ENCODE data around the gene PANK4. TPM values are rescaled to one million over a fixed set of nuclear protein-coding genes. Genes with fewer than 3 reads are reported as not detected.

PANK4 gene
- polyA plus RNA-seq, 1 experiment = 10.9 TPM

GRCh38 chr1:2479618-2480017 is 46.8 kb downstream of the PANK4 start:
- ChIA-PET POLR2A (no interaction called here), CTCF (no interaction called here)
- no peaks in the 10 kb centered on the region for H3K9me3 ChIP-seq (ENCODE audit: control insufficient read depth, insufficient read depth, low read length)
- no peak for DNase-seq (ENCODE audit: low read depth, low spot score)
- H3K4me3 ChIP-seq (ENCODE audit: low read depth, low read length) = no peak overlapping the region
- H3K27me3 ChIP-seq (ENCODE audit: control insufficient read depth, insufficient read depth, low read length) = peaks cover 14% of the 10 kb centered on the region
- no peak overlapping the region for H3K27ac ChIP-seq (ENCODE audit: low read depth, low read length)
- TF ChIP-seq, protein P1, sequence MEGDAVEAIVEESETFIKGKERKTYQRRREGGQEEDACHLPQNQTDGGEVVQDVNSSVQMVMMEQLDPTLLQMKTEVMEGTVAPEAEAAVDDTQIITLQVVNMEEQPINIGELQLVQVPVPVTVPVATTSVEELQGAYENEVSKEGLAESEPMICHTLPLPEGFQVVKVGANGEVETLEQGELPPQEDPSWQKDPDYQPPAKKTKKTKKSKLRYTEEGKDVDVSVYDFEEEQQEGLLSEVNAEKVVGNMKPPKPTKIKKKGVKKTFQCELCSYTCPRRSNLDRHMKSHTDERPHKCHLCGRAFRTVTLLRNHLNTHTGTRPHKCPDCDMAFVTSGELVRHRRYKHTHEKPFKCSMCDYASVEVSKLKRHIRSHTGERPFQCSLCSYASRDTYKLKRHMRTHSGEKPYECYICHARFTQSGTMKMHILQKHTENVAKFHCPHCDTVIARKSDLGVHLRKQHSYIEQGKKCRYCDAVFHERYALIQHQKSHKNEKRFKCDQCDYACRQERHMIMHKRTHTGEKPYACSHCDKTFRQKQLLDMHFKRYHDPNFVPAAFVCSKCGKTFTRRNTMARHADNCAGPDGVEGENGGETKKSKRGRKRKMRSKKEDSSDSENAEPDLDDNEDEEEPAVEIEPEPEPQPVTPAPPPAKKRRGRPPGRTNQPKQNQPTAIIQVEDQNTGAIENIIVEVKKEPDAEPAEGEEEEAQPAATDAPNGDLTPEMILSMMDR (IDR thresholded peaks at IDR 0.05; ENCODE audit: low read depth, low read length) = no peak

GRCh38 chr1:2479186-2479585 is 47.2 kb downstream of the PANK4 start:
- ChIA-PET CTCF (no interaction called here), POLR2A (no interaction called here)
- Histone ChIP-seq H3K27ac (ENCODE audit: low read depth, low read length) (no peak overlapping the region), H3K9me3 (ENCODE audit: control insufficient read depth, insufficient read depth, low read length) (no peaks in the 10 kb centered on the region), H3K4me3 (ENCODE audit: low read depth, low read length) (no peak overlapping the region), H3K27me3 (ENCODE audit: control insufficient read depth, insufficient read depth, low read length) (peaks cover 14% of the 10 kb centered on the region)
- DNase-seq (ENCODE audit: low read depth, low spot score) = no peak
- TF ChIP-seq, protein P1 (IDR thresholded peaks at IDR 0.05; ENCODE audit: low read depth, low read length) = no peak

GRCh38 chr1:2477791-2478499 is 48.5 kb downstream of the PANK4 start:
- DNase-seq (ENCODE audit: low read depth, low spot score) = no peak
- TF ChIP-seq, protein P1 (IDR thresholded peaks at IDR 0.05; ENCODE audit: low read depth, low read length) = no peak
- POLR2A ChIA-PET = no interaction called here
- CTCF ChIA-PET = no interaction called here
- H3K9me3 ChIP-seq (ENCODE audit: control insufficient read depth, insufficient read depth, low read length) = no peaks in the 10 kb centered on the region
- no peak overlapping the region for H3K4me3 ChIP-seq (ENCODE audit: low read depth, low read length)
- peaks cover 14% of the 10 kb centered on the region for H3K27me3 ChIP-seq (ENCODE audit: control insufficient read depth, insufficient read depth, low read length)
- no peak overlapping the region for H3K27ac ChIP-seq (ENCODE audit: low read depth, low read length)

DNA sequence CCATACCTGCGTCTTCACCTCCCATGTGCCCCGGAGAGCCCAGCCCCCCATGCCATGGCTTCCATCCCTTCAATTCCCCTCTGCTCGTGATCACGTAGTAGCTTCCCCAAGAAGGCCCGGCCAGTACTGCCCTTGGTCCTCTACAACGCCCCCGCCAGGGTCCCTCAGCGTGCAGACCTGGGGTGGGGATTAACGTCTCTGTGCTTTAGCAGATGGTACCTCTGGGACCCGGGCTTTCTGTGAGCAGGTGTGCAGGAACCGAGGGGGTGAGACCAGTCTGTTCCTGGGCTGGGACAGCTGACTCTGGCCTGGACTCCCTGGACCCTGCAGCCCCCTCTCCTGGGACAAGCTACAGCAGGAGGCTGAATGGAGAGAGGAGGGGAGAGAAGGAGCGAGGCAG is 49.1 kb downstream of the PANK4 start:
- CTCF ChIA-PET = no interaction called here
- Histone ChIP-seq H3K4me3 (ENCODE audit: low read depth, low read length) (no peak overlapping the region), H3K27ac (ENCODE audit: low read depth, low read length) (no peak overlapping the region), H3K27me3 (ENCODE audit: control insufficient read depth, insufficient read depth, low read length) (peaks cover 20% of the 10 kb centered on the region), H3K9me3 (ENCODE audit: control insufficient read depth, insufficient read depth, low read length) (no peaks in the 10 kb centered on the region)
- no peak for DNase-seq (ENCODE audit: low read depth, low spot score)
- TF ChIP-seq, protein P1 (IDR thresholded peaks at IDR 0.05; ENCODE audit: low read depth, low read length) = no peak
- POLR2A ChIA-PET = no interaction called here

DNA sequence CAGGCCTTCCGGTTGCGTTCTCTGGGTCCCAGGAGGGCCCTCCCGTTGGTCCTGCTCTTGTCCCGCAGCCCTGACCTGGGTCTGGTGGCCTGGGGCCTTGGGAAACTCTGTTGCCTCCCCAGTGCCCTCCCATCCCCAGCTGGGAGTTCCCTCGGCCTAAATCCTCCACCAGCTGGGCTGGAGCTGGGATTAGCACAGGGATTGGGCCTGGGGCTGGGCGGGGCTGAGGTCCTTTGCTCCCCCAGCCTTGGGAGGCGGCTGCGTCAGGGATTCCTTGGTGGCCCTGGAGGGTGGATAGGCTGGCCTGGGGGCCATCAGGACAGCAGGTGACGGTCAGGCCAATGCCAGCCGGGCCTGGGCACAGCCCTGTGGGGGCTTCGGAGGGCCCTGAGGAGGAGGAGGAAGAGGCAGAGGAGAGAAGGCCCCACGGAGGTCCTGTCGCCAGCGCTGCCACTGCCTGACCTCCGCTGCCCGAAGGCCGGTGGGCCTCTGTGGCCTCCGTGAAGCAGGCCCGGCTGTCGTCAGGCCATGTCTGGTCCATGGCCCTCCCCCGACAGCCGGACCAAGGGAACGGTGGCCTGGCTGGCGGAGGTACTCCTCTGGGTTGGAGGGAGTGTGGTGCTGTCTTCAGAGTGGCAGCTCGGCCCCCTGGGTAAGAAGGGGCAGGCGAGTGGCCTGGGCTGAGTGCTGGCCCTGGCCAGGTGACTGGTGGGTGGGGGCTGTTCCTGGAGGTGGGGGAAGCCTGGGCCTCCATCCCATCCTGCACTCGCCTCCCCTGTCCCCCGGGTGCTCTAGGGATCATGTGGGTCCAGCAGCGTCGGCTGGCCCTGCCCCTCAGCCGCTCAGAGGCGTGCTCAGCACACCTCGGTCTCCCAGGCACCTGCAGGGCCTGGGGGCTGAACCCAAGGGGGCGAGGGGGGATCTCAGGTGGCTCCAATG is 50.1 kb downstream of the PANK4 start, which contains the start of gene PLCH2:
PLCH2 (plus strand) TSS at position 229 of the 939 bp plus-strand sequence; CDS start at position 529, 300 bp downstream.
- Histone ChIP-seq H3K27me3 (ENCODE audit: control insufficient read depth, insufficient read depth, low read length) (peaks cover 22% of the 10 kb centered on the region), H3K4me3 (ENCODE audit: low read depth, low read length) (no peak within 1 kb of the TSS), H3K27ac (ENCODE audit: low read depth, low read length) (no peak within 1 kb of the TSS), H3K9me3 (ENCODE audit: control insufficient read depth, insufficient read depth, low read length) (no peaks in the 10 kb centered on the region)
- ChIA-PET CTCF (no interaction called here), POLR2A (no interaction called here)
- TF ChIP-seq, protein P1 (IDR thresholded peaks at IDR 0.05; ENCODE audit: low read depth, low read length) = no peak
- no peak for DNase-seq (ENCODE audit: low read depth, low spot score)
